NCI-H2196 treated with DMSO at 0.1 percent for 48 hours (cell line): ENCODE results near the gene CBX1.

Experiments used
- DNase-seq: peaks from one replicate; lab custom pipeline; 2025; ENCODE audit not compliant: unreplicated experiment; lab: John Stamatoyannopoulos, UW

The CBX1 gene

DNA sequence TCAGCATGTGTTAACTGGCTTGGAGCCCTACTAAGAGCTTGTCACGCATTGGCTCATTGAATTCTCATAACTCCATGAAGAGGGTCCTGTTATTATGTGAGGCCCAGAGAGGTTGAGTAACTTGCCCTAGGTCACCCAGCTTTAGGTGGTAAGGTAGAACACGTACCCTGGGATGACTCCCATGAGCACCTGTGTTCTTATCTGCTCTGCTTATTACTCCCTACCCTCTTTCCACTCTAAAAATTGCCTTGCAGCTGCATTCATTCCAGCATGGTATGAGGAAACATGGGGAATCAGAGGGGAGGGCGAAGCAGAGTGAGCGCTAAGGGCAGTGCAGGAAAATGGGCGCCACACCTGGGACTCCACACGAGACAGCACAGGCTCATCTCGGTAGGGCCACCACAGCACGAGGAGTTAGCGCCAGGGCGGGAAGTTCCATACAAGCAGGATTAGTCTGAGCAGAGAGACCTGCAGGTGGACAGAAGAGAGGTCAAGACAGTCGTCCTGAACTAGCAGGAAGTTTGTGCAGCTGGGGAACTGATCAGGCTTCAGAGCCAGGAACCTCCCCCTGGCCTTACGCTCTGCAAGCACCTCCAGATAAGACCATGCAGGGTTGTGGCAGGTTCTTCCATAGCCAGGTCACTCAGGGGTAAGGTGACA, 73.8 kb downstream of the CBX1 start:
- DNase-seq = no peak

- peak; percentile 92 for DNase-seq
Observed at GRCh38 chr17:48026502-48027321, 74.6 kb downstream of the CBX1 start.

DNA sequence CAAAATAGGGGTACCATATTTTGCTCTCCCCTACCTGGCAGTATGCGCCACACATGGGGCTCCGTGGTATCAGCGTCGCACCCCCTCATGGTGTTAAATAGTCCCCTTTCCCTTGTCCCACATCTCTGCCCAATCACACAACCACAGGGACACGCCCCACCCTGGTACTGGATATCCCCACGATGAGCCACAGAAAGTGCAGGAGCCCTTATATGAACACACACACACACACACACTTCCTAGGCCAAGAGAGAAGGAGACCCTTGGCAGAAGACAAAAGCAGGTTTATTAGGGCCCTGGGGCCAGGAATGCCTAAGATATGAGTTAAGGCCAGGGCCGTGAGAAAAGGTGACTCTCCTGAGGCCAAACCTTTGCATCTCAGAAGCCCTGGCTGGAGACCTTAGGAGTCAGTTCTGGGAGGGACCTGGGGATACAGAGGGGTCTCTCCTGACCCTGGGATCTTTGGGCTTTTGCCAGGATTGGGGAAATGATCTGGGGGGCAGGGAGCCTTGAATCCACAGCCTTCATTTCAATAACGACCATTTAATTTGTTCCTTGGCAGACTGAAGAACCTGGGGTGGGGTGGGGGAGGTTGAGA, 75.3 kb downstream of the CBX1 start:
- no peak for DNase-seq

DNA sequence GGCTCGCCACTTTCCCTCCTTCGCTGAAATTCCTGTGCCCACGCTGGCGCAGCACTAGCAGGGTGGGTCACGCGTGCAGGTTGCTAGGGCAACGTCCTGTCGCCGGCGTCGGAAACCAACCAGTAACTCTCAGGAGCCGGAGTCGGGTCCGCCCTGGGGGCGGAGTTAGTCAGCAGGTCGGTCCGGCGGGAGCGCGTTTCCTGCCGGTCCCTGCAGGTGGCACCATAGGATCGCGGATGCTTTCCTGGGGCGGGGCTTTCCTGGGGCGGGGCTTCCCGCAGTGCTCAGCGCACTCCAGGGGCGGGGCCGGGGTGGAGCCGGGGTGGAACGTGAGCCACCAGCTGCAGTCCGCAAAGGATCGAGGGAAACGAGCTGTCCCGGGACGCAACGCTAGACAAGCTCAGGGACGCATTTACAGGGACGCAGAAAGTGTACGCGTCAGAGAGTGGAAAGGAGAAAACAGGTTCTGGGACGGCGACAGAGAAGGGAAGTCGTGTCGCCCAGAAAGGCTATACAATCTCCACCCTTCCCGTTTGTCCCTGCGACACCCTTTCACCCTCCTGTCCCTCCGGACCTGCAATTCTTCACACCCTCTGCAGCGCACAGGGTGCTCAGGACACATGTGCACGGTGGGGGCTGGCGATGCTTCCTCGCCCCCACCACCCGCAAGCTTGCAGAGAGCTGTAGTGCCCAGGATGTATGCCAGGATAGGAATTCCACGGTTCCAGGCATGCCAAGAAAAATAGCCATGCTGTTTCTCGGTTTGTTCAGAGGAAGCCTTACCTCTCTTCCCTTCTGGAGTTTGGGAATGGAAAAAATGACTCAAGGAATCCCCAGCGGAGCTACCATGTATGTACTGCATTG, 76.0 kb downstream of the CBX1 start:
- DNase-seq = peak; percentile 88

DNA sequence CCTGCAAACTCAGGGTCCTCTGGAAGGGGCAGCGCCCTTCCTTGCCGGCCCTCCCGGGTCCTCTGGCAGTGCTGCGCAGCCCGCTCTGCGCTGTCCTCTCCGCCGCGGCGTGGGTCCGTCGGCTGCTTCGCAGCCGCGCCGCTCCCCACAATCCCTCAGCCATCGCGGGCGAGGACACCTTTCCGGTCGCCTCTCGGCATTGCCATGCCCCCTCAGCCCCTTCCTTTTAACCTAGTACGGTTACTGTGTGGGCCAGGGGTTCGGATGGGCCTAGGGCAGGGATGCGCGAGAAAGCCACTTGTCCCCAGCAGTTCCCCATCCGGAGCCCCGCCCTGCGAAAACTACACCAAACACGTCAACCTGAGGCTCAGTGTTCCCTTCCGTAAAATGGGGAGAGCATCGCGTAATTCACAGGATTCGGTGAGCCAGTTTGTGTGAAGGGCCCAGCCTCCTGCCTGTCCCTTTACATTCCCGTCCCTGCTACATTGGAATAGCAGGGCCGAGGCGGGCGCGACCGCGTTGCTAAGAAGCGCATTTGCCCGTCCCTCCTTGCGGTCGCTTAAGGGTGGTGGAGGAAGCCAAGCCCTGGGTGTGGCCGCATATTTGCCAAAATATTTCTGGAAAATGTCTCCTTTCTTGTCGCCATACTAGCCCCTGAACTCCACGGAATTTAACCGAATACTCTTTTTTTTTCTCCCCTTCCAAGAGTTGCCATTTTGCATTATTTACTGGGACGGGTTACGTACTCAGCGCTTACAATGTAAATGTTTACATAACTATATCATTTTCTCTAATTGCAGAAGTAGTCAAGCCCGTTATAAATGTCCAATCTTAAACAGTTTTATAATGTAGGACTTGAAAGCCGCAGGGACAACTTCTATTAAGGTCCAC, 76.9 kb downstream of the CBX1 start:
- no peak for DNase-seq

DNA sequence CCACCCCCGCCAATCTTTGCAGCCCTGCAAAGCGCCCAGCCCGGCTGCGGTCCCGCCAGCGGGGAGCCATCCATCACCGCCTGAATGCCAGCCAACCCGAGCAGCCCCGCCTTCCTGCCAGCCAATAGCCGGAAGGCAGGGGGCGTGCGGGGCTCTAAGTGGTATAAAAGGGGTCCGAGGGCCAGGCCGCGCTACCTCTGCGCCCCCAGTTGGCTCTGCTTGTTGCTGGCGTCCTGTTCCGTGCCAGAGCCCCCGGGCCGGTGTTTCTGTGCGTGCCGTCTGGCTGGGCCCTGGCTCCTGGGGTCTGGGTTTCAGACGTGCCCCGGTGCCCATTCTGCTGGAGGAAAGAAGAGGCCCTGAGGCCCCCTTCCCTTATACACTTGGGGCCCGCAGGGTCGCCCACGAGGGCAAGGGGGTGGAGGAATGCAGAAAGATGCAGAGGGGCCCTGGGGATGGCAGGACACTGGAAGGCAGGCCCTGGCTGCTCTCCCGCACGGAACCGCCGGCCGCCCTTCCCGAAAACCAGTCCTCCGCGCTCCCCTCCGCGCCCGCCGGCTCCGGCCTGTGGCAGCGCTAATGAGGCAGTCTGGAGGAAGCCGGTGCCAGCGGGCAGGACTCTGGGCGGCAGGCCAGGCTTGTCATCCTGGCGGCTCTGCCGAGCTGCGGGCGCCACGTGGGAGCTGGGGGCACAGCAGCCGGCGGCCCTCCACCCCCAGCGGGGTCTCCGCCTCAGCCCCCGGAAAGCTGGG, 77.7 kb downstream of the CBX1 start:
- DNase-seq = peak; percentile 68

DNA sequence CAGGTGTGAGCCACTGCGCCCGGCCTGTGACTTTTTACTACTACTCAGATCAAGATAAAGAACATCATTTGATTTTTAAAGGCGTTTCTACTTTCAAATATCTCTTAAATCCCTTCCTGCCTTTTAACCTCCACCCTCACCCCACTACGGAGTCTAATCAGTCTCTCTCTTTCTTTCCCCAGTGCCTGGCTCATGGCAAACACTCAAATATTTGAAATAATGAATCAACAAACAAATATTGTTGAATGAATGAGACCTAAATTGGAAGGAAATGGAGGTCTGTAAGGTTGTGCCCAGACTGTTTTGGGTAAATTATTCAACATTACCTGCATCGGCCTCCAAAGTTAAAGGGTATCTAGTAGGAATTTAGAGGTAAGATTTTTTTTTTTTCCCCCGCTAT, 78.4 kb downstream of the CBX1 start:
- DNase-seq = no peak

- DNase-seq = no peak
Observed at GRCh38 chr17:48021934-48022333, 79.3 kb downstream of the CBX1 start.
